ENCODE measurements around the gene UBA3.

The UBA3 gene

DNA sequence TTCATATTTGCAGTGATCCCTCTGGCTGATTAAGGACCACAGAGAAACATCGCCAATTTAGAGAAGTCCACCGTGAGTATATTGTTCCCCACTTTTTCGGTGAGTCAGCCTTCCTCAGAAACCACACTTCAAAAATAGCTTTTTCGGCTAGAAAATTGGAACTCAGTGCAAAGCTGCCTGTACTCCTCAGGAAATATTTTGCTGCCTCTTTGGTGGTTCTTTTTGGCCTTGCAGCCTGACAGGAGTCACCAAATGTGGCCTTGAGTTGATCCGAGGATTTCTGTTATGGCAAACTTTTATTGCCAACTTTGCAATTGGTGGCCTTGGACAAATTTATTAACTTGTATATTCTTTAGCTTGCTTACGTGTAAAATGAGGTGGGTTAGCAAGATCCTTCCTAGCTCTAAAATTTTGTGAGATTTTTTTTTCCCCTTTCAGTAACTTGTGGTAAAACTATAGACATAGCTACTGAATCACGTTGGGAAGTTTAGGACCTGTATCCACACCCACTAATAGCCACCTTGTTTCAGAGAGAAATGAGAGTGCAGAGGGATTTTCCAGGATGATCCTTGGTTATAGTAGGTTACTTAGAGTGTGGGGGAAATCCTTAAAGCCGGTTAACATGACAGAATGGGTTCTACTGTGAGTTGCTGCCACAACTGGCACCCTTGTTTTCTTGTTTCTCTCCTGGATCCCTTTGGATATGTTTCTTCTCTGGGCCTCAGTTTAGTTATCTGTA, 14.5 kb upstream of the UBA3 start:
- Histone ChIP-seq H2AFZ (ENCODE audit: low read depth, low read length, severe bottlenecking) (no peak overlapping the region), H3K27ac (ENCODE audit: low read depth, low read length) (no peak overlapping the region), H3K9me3 (ENCODE audit: insufficient read depth, low read length) (no peaks in the 10 kb centered on the region), H3K36me3 (ENCODE audit: low read length) (no peaks in the 10 kb centered on the region), H3K79me2 (ENCODE audit: insufficient read depth, low read length) (peaks cover 59% of the 10 kb centered on the region), H3K27me3 (ENCODE audit: low read length) (no peaks in the 10 kb centered on the region), H3K4me2 (ENCODE audit: low read depth, low read length, poor library complexity, severe bottlenecking) (no peak overlapping the region), H3K4me3 (ENCODE audit: insufficient read depth, low read length, poor library complexity, severe bottlenecking) (no peak overlapping the region), H3F3A (ENCODE audit: insufficient read depth) (0 out of 2 replicates have a peak, but pooled peaks cover 4% of the 10 kb centered on the region), H3K9ac (ENCODE audit: low read length) (no peak overlapping the region), H3K9me2 (replicated peaks; ENCODE audit: insufficient read depth, low read length) (no peaks in the 10 kb centered on the region), H4K20me1 (ENCODE audit: low read depth, low read length) (no peaks in the 10 kb centered on the region)
- no peak for TF ChIP-seq EZH2phosphoT487 (conservative IDR thresholded peaks at IDR 0.05; ENCODE audit: low read length)
- TF ChIP-seq, protein P1, sequence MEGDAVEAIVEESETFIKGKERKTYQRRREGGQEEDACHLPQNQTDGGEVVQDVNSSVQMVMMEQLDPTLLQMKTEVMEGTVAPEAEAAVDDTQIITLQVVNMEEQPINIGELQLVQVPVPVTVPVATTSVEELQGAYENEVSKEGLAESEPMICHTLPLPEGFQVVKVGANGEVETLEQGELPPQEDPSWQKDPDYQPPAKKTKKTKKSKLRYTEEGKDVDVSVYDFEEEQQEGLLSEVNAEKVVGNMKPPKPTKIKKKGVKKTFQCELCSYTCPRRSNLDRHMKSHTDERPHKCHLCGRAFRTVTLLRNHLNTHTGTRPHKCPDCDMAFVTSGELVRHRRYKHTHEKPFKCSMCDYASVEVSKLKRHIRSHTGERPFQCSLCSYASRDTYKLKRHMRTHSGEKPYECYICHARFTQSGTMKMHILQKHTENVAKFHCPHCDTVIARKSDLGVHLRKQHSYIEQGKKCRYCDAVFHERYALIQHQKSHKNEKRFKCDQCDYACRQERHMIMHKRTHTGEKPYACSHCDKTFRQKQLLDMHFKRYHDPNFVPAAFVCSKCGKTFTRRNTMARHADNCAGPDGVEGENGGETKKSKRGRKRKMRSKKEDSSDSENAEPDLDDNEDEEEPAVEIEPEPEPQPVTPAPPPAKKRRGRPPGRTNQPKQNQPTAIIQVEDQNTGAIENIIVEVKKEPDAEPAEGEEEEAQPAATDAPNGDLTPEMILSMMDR (IDR thresholded peaks at IDR 0.05; ENCODE audit: insufficient read depth, low read length, poor library complexity, severe bottlenecking): no peak

DNA sequence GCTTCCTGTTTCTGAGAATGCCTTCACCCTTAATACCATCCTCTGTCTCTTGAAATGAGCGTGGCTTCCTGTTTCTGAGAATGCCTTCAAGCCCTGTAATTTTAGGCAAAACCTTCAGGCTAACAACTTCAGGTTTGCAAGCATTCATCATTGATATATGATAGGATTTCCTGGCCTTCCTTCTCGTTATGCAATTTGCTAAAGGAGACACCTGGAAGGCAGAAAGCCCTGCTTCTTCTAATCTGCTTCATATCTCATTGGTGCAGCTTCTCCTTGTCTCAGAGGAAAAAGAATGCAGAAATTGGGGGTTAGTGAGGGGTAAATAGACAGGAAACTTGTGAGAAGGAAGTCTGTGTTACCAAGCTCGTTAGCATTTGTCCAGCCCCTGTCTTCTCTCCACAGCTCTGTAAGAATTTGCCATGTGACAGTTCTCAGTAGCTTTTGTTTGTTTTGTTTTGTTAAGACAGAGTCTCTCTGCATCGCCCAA, 11.9 kb upstream of the UBA3 start:
- H3K9ac ChIP-seq (ENCODE audit: low read length): peak overlapping the region; percentile 34
- H3K4me2 ChIP-seq (ENCODE audit: low read depth, low read length, poor library complexity, severe bottlenecking): peak overlapping the region; percentile 60
- H3K27me3 ChIP-seq (ENCODE audit: low read length): no peaks in the 10 kb centered on the region
- no peaks in the 10 kb centered on the region for H3K9me3 ChIP-seq (ENCODE audit: insufficient read depth, low read length)
- H2AFZ ChIP-seq (ENCODE audit: low read depth, low read length, severe bottlenecking): peak overlapping the region; percentile 46
- peak overlapping the region; percentile 76 for H3K27ac ChIP-seq (ENCODE audit: low read depth, low read length)
- peaks cover 69% of the 10 kb centered on the region for H3K79me2 ChIP-seq (ENCODE audit: insufficient read depth, low read length)
- H4K20me1 ChIP-seq (ENCODE audit: low read depth, low read length): no peaks in the 10 kb centered on the region
- no peaks in the 10 kb centered on the region for H3K36me3 ChIP-seq (ENCODE audit: low read length)
- TF ChIP-seq, protein P1 (IDR thresholded peaks at IDR 0.05; ENCODE audit: insufficient read depth, low read length, poor library complexity, severe bottlenecking): no peak
- TF ChIP-seq EZH2phosphoT487 (conservative IDR thresholded peaks at IDR 0.05; ENCODE audit: low read length): no peak
- peak overlapping the region; percentile 15 for H3K4me3 ChIP-seq (ENCODE audit: insufficient read depth, low read length, poor library complexity, severe bottlenecking)
- H3F3A ChIP-seq (ENCODE audit: insufficient read depth): 0 out of 2 replicates have a peak, but pooled peaks cover 4% of the 10 kb centered on the region
- H3K9me2 ChIP-seq (replicated peaks; ENCODE audit: insufficient read depth, low read length): no peaks in the 10 kb centered on the region

DNA sequence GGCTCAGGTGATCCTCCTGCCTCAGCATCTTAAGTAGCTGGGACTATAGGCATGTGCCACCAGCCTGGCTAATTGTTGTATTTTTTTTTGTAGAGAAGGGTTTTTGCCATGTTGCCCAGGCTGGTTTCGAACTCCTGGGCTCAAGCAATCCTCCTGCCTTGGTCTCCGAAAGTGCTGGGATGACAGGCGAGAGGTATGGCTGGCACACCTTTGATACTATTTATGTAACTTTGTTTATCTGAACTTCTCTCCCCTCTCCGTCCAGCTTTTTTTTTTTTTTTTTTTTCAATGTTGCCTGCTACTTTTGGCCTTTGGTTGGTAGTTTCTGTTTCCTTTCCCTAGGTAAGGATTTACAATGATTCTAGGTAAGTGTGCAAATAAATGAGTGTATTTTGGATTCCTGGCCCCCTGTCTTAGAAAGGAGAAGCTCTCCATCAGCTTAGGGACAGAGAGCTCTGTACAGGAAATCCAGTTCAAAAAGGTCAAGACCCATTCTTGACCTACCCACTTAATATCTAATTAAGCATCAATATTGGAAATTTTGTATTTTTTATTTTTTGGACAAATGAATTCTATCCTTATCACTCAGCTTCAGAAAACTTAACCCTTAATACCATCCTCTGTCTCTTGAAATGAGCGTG, 11.3 kb upstream of the UBA3 start:
- peak overlapping the region; percentile 34 for H3K9ac ChIP-seq (ENCODE audit: low read length)
- peak overlapping the region; percentile 76 for H3K27ac ChIP-seq (ENCODE audit: low read depth, low read length)

More for the DNA sequence above, 11.3 kb upstream of the UBA3 start:
- H3K4me3 ChIP-seq (ENCODE audit: insufficient read depth, low read length, poor library complexity, severe bottlenecking): peak overlapping the region; percentile 33
- H3K79me2 ChIP-seq (ENCODE audit: insufficient read depth, low read length): peaks cover 64% of the 10 kb centered on the region
- no peaks in the 10 kb centered on the region for H3K9me2 ChIP-seq (replicated peaks; ENCODE audit: insufficient read depth, low read length)
- H3K9me3 ChIP-seq (ENCODE audit: insufficient read depth, low read length): no peaks in the 10 kb centered on the region
- 0 out of 2 replicates have a peak, but pooled peaks cover 4% of the 10 kb centered on the region for H3F3A ChIP-seq (ENCODE audit: insufficient read depth)
- peak overlapping the region; percentile 46 for H2AFZ ChIP-seq (ENCODE audit: low read depth, low read length, severe bottlenecking)
- H4K20me1 ChIP-seq (ENCODE audit: low read depth, low read length): no peaks in the 10 kb centered on the region
- H3K36me3 ChIP-seq (ENCODE audit: low read length): no peaks in the 10 kb centered on the region
- no peaks in the 10 kb centered on the region for H3K27me3 ChIP-seq (ENCODE audit: low read length)
- TF ChIP-seq, protein P1 (IDR thresholded peaks at IDR 0.05; ENCODE audit: insufficient read depth, low read length, poor library complexity, severe bottlenecking): no peak
- no peak for TF ChIP-seq EZH2phosphoT487 (conservative IDR thresholded peaks at IDR 0.05; ENCODE audit: low read length)
- H3K4me2 ChIP-seq (ENCODE audit: low read depth, low read length, poor library complexity, severe bottlenecking): peak overlapping the region; percentile 60

All from SU-DHL-6 (cell line).